Activated CD4-positive, alpha-beta T cell treated with anti-CD3 and anti-CD28 coated beads, Interleukin-2, amount 50 U/mL, for 16 hours (primary cell): ENCODE results near the gene TPCN1.

Source experiments
- DNase-seq: peaks from one replicate; pipeline ENCODE4 v3.0.0-alpha.2; 2020

TPCN1 gene

GRCh38 chr12:113347892-113348291 lies 126.6 kb downstream of the TPCN1 start:
- DNase-seq: no peak
